Neural cell (in vitro differentiated cells): ENCODE results near the gene DPF3. TPM values are rescaled to one million over a fixed set of nuclear protein-coding genes. Genes with fewer than 3 reads are reported as not detected.

Source experiments
- H2AFZ ChIP-seq: fragments of 200-600, 300-800 bp; sonication (generic), shearing (Covaris generic); 2 replicates; pipeline ENCODE4 v1.6.0; 2014; ENCODE audit warnings: low read depth, mild to moderate bottlenecking, antibody characterized with exemption, low read length, moderate library complexity
- H3F3A ChIP-seq: fragments of 200-600 bp; shearing (Covaris generic); 2 replicates; pipeline ENCODE4 v1.6.1; 2016; ENCODE audit warnings: mild to moderate bottlenecking, moderate library complexity, mixed read lengths, antibody characterized with exemption, low read length; ENCODE audit not compliant: insufficient read depth, poor library complexity, severe bottlenecking
- H3K27ac ChIP-seq: fragments of 200-600, 300-800 bp; sonication (generic), shearing (Covaris generic); 2 replicates; pipeline ENCODE4 v1.5.1; 2014; ENCODE audit warnings: mild to moderate bottlenecking, low read length, moderate library complexity
- H3K27me3 ChIP-seq: fragments of 300-800, 200-600 bp; sonication (generic), shearing (Covaris generic); 2 replicates; pipeline ENCODE4 v1.6.0; 2014; ENCODE audit warnings: mild to moderate bottlenecking, low read depth, low read length, moderate library complexity; ENCODE audit not compliant: insufficient read depth
- H3K36me3 ChIP-seq: fragments of 300-800, 200-600 bp; sonication (generic), shearing (Covaris generic); 2 replicates; pipeline ENCODE4 v1.5.1; 2014; ENCODE audit warnings: mild to moderate bottlenecking, antibody characterized with exemption, low read length, moderate library complexity; ENCODE audit not compliant: insufficient read depth
- H3K4me2 ChIP-seq: fragments of 300-800, 200-600 bp; sonication (generic), shearing (Covaris generic); 2 replicates; pipeline ENCODE4 v1.6.0; 2014; ENCODE audit warnings: mild to moderate bottlenecking, low read length
- H3K4me3 ChIP-seq: fragments of 300-800, 200-600 bp; sonication (generic), shearing (Covaris generic); 2 replicates; pipeline ENCODE4 v1.5.1; 2014; ENCODE audit warnings: mild to moderate bottlenecking, low read length, moderate library complexity
- H3K79me2 ChIP-seq: fragments of 200-600 bp; shearing (Covaris generic); replicated peaks from 2 replicates; pipeline ENCODE4 v1.6.0; 2014; ENCODE audit warnings: mild to moderate bottlenecking, low read length, moderate library complexity; ENCODE audit not compliant: insufficient read depth
- H3K9ac ChIP-seq: fragments of 300-800, 200-600 bp; sonication (generic), shearing (Covaris generic); 2 replicates; pipeline ENCODE4 v1.6.1; 2016; ENCODE audit warnings: mild to moderate bottlenecking, low read length, mixed read lengths
- H3K9me2 ChIP-seq: fragments of 200-600 bp; shearing (Covaris generic); 2 replicates; pipeline ENCODE4 v1.6.1; 2016; ENCODE audit warnings: mild to moderate bottlenecking, low read length, mixed read lengths; ENCODE audit not compliant: insufficient read depth
- H3K9me3 ChIP-seq: fragments of 200-600, 300-800 bp; sonication (generic), shearing (Covaris generic); 2 replicates; pipeline ENCODE4 v1.6.1; 2016; ENCODE audit warnings: mild to moderate bottlenecking, mixed run types, low read length, moderate library complexity, mixed read lengths
- H4K20me1 ChIP-seq: fragments of 200-600 bp; shearing (Covaris generic); 2 replicates; pipeline ENCODE4 v1.6.1; 2016; ENCODE audit warnings: mild to moderate bottlenecking, mixed run types; ENCODE audit not compliant: insufficient read depth
- CTCF ChIP-seq: fragments of 450-650 bp; IDR thresholded peaks from 2 replicates; pipeline ENCODE4 v1.5.1; 2014; ENCODE audit warnings: antibody characterized with exemption, mild to moderate bottlenecking, moderate library complexity; ENCODE audit not compliant: poor library complexity, severe bottlenecking
- EP300 ChIP-seq: fragments of 450-650 bp; conservative IDR thresholded peaks from 2 replicates; pipeline ENCODE4 v1.6.1; 2014; ENCODE audit warnings: antibody characterized with exemption, mild to moderate bottlenecking, moderate library complexity; ENCODE audit not compliant: poor library complexity, severe bottlenecking
- EZH2 ChIP-seq: fragments of 200-600, 300-800 bp; shearing (Covaris generic), sonication (generic); IDR thresholded peaks from 2 replicates; pipeline ENCODE4 v1.6.1; 2014; ENCODE audit warnings: antibody characterized with exemption, low read length, borderline replicate concordance, mild to moderate bottlenecking; ENCODE audit not compliant: insufficient read depth, poor library complexity, severe bottlenecking
- MXI1 ChIP-seq: fragments of 450-650 bp; conservative IDR thresholded peaks from 2 replicates; pipeline ENCODE4 v1.6.1; 2014; ENCODE audit warnings: antibody characterized with exemption, mild to moderate bottlenecking; ENCODE audit not compliant: poor library complexity, severe bottlenecking
- POLR2AphosphoS5 ChIP-seq: IDR thresholded peaks from 2 replicates; pipeline ENCODE4 v1.6.1; 2012
- RAD21 ChIP-seq: fragments of 450-650 bp; conservative IDR thresholded peaks from 2 replicates; pipeline ENCODE4 v1.6.1; 2014; ENCODE audit warnings: antibody characterized with exemption, mild to moderate bottlenecking, moderate library complexity
- REST ChIP-seq: IDR thresholded peaks from 2 replicates; pipeline ENCODE4 v1.6.1; 2012; ENCODE audit warnings: borderline replicate concordance
- SMC3 ChIP-seq: fragments of 450-650 bp; conservative IDR thresholded peaks from 2 replicates; pipeline ENCODE4 v1.6.1; 2014; ENCODE audit warnings: antibody characterized with exemption, mild to moderate bottlenecking, moderate library complexity; ENCODE audit not compliant: poor library complexity
- TAF1 ChIP-seq: IDR thresholded peaks from 2 replicates; pipeline ENCODE4 v1.6.1; 2012; ENCODE audit warnings: low read depth
- polyA plus RNA-seq: library from polyadenylated mRNA; depleted of rRNA; stranded (reverse); fragments of >200 nt; gene quantifications from 2 replicates; pipeline ENCODE4 v1.2.3, GENCODE V29; 2014

DPF3 gene
- polyA plus RNA-seq, 1 donor from 2014 or later = 2.9 TPM

- Histone ChIP-seq H3K36me3 (no peaks in the 10 kb centered on the region), H3K4me2 (peak overlapping the region; percentile 35), H3K9me3 (no peaks in the 10 kb centered on the region), H3K9me2 (no peaks in the 10 kb centered on the region), H3F3A (no peaks in the 10 kb centered on the region), H2AFZ (peak overlapping the region; percentile 74), H3K9ac (peak overlapping the region; percentile 38), H3K27me3 (no peaks in the 10 kb centered on the region), H4K20me1 (no peaks in the 10 kb centered on the region), H3K27ac (no peak overlapping the region), H3K4me3 (peak overlapping the region; percentile 99), H3K79me2 (no peaks in the 10 kb centered on the region)
- no peak for TF ChIP-seq MXI1
- TF ChIP-seq REST = no peak
- no peak for TF ChIP-seq RAD21
- no peak for TF ChIP-seq POLR2AphosphoS5
- TF ChIP-seq CTCF = no peak
- TF ChIP-seq EZH2 = no peak
- TF ChIP-seq EP300 = no peak
- TF ChIP-seq SMC3 = no peak
- TF ChIP-seq TAF1 = no peak
Measured at GRCh38 chr14:72925815-72926291, 32.0 kb upstream of the DPF3 start.

DNA sequence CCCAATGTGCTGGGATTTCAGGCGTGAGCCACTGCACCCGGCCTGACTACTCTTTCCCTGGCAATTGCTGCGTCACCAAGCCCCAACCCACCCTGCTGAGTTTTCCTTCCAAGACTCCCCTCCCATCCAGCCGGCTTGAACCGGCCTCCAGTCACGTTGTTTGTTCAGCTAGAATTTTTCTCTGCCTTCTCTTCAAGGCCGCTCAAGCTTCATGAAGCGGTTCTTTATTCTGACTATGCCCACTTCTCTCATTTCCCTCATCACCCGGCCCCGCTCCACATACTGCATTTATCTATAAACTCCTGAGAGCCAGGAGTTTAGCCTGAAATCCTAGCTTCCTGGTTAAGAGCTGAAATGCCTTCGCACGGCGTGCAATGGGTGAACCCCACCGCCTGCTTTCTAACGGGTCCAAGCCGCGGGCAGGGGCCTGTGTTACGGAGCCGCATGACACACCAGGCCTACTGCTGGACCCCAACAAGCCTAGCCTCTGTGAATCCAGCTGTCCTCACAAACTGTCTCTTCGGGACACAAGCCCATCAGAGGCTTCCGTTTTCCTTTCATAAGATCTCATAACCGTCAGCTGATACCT is 31.4 kb upstream of the DPF3 start:
- Histone ChIP-seq H2AFZ (no peak overlapping the region), H3K4me2 (peak overlapping the region; percentile 35), H3K9ac (no peak overlapping the region), H3K27me3 (no peaks in the 10 kb centered on the region), H3K9me3 (no peaks in the 10 kb centered on the region), H3K79me2 (no peaks in the 10 kb centered on the region), H4K20me1 (no peaks in the 10 kb centered on the region), H3F3A (no peaks in the 10 kb centered on the region), H3K4me3 (peak overlapping the region; percentile 99), H3K9me2 (no peaks in the 10 kb centered on the region), H3K27ac (no peak overlapping the region), H3K36me3 (no peaks in the 10 kb centered on the region)
- TF ChIP-seq POLR2AphosphoS5 = no peak
- no peak for TF ChIP-seq TAF1
- no peak for TF ChIP-seq RAD21
- no peak for TF ChIP-seq SMC3
- no peak for TF ChIP-seq EP300
- no peak for TF ChIP-seq EZH2
- no peak for TF ChIP-seq REST
- TF ChIP-seq MXI1 = no peak
- TF ChIP-seq CTCF = no peak
